ENCODE results near the gene NYAP1.
"Not testable (repeated sequence)": the region's sequence is repeated elsewhere in the genome, so short reads cannot be mapped to it uniquely, and the experiment has no call there.

Gene NYAP1

GRCh38 chr7:100483722-100484672, at the start of gene NYAP1:
Gene NYAP1, plus strand, starts transcription at chr7:100483927. Its CDS starts 1,385 bp downstream, at chr7:100485312.
- peak in 1 of 2 donors; percentile 34 for DNase-seq

GRCh38 chr7:100434297-100435144, 49.2 kb upstream of the NYAP1 start:
- DNase-seq, result no peak

- DNase-seq, result no peak
Measured at GRCh38 chr7:100435401-100436304, 48.1 kb upstream of the NYAP1 start.

GRCh38 chr7:100437150-100438100, 46.3 kb upstream of the NYAP1 start:
- no peak for DNase-seq

GRCh38 chr7:100438172-100438571, 45.6 kb upstream of the NYAP1 start:
- no peak for DNase-seq

- not testable (repeated sequence) for DNase-seq
Measured at GRCh38 chr7:100438731-100439130, 45.0 kb upstream of the NYAP1 start.

GRCh38 chr7:100439244-100439643, 44.5 kb upstream of the NYAP1 start:
- not testable (repeated sequence) for DNase-seq

GRCh38 chr7:100441641-100442535, 41.8 kb upstream of the NYAP1 start:
- no peak for DNase-seq

- no peak for DNase-seq
Measured at GRCh38 chr7:100443096-100443840, 40.5 kb upstream of the NYAP1 start.

- DNase-seq, result peak in 1 of 2 donors; percentile 68
Measured at GRCh38 chr7:100444311-100445278, 39.1 kb upstream of the NYAP1 start.

- no peak for DNase-seq
Measured at GRCh38 chr7:100446040-100446439, 37.7 kb upstream of the NYAP1 start.

- not testable (repeated sequence) for DNase-seq
Measured at GRCh38 chr7:100447363-100447762, 36.4 kb upstream of the NYAP1 start.

- DNase-seq, result no peak
Measured at GRCh38 chr7:100449190-100449795, 34.4 kb upstream of the NYAP1 start.

GRCh38 chr7:100452513-100452912, 31.2 kb upstream of the NYAP1 start:
- no peak for DNase-seq

GRCh38 chr7:100453854-100454253, 29.9 kb upstream of the NYAP1 start:
- not testable (repeated sequence) for DNase-seq

- no peak for DNase-seq
Measured at GRCh38 chr7:100455206-100455605, 28.5 kb upstream of the NYAP1 start.

GRCh38 chr7:100456562-100456961, 27.2 kb upstream of the NYAP1 start:
- DNase-seq, result no peak

- no peak for DNase-seq
Measured at GRCh38 chr7:100457033-100457432, 26.7 kb upstream of the NYAP1 start.

All from bone marrow (tissue), 2 donors.